A549 (cell line): ENCODE data around the gene PLCB3. TPM values are rescaled to one million over a fixed set of nuclear protein-coding genes. Genes with fewer than 3 reads are reported as not detected.

Experiments used
- ATAC-seq, 2 experiments: fragments of 200-7000 bp in 1 of 2; fragments of >200 bp in 1 of 2; cut with Nextera tagmentation in 1 of 2; cut with Tn5 transposase in 1 of 2; 3 replicates each; pipeline versions ENCODE4 v1.8.0 to v1.9.1; 2018 to 2020; ENCODE audit warnings: mild to moderate bottlenecking in 1 of 2, moderate library complexity in 1 of 2
- CTCF ChIA-PET: fragments of 300-600 bp; sonication (Branson Sonifier 250); formaldehyde crosslinking; extraction: SDS; loops from one replicate; lab custom pipeline; 2021; ENCODE audit warnings: antibody characterized with exemption, inconsistent platforms; lab: Yijun Ruan, JAX
- POLR2A ChIA-PET: fragments of 350-600 bp; formaldehyde crosslinking; extraction: SDS; loops from one replicate; lab custom pipeline; 2021; ENCODE audit warnings: antibody characterized with exemption, inconsistent platforms; lab: Yijun Ruan, JAX
- DNase-seq, 2 experiments: peaks; one replicate each; pipeline versions ENCODE4 v3.0.0 to v3.0.0-alpha.2; 2011 to 2016; ENCODE audit warnings: low read depth in 1 of 2, low spot score in 1 of 2
- FAIRE-seq: peaks from 2 replicates; lab custom pipeline; 2011; peaks lifted over from hg19 to GRCh38; lab: Jason Lieb, UNC
- H3K27ac ChIP-seq, 2 experiments: fragments of >200 bp; sonication (Bioruptor Twin); formaldehyde crosslinking; 3 replicates each; pipeline ENCODE4 v1.5.1; 2016 to 2017
- H3K4me1 ChIP-seq: fragments of >200 bp; sonication (Bioruptor Twin); formaldehyde crosslinking; 3 replicates; pipeline ENCODE4 v1.6.1; 2016
- H3K4me2 ChIP-seq: fragments of >200 bp; sonication (Bioruptor Twin); formaldehyde crosslinking; 3 replicates; pipeline ENCODE4 v1.6.1; 2016
- H3K4me3 ChIP-seq: fragments of >200 bp; sonication (Bioruptor Twin); formaldehyde crosslinking; 3 replicates; pipeline ENCODE4 v1.5.1; 2016
- H3K9me3 ChIP-seq: fragments of >200 bp; sonication (Bioruptor Twin); formaldehyde crosslinking; 3 replicates; pipeline ENCODE4 v1.6.1; 2016
- BCL3 ChIP-seq: fragments of >200 bp; sonication (Bioruptor Twin); formaldehyde crosslinking; IDR thresholded peaks from 3 replicates; pipeline ENCODE4 v1.6.1; 2016
- CHD4 ChIP-seq: fragments of 200-600 bp; sonication (generic); IDR thresholded peaks from 2 replicates; pipeline ENCODE4 v1.6.1; 2016; ENCODE audit warnings: antibody characterized with exemption, mild to moderate bottlenecking, borderline replicate concordance
- CTCF ChIP-seq: fragments of >200 bp; sonication (Bioruptor Twin); formaldehyde crosslinking; IDR thresholded peaks from 3 replicates; pipeline ENCODE4 v1.5.1; 2016
- E2F6 ChIP-seq: IDR thresholded peaks from 2 replicates; pipeline ENCODE4 v1.6.1; 2012; ENCODE audit warnings: low read depth, borderline replicate concordance
- EHMT2 ChIP-seq: fragments of 200-600 bp; sonication (generic); IDR thresholded peaks from 2 replicates; pipeline ENCODE4 v1.6.1; 2016; ENCODE audit warnings: antibody characterized with exemption, low read depth, mild to moderate bottlenecking, moderate library complexity
- FOSL2 ChIP-seq, 2 experiments: fragments of 450-650 bp in 1 of 2; fragments of >200 bp in 1 of 2; sonication (Bioruptor Twin) in 1 of 2; formaldehyde crosslinking; IDR thresholded peaks; 2 replicates each; pipeline versions ENCODE4 v1.5.0 to v1.6.1; 2016 to 2020; ENCODE audit warnings: mild to moderate bottlenecking in 1 of 2, moderate library complexity in 1 of 2
- GATA3 ChIP-seq: IDR thresholded peaks from 2 replicates; pipeline ENCODE4 v1.6.1; 2012; ENCODE audit warnings: borderline replicate concordance
- HOXA7 ChIP-seq: fragments of 250-450 bp; sonication (Bioruptor Pico); IDR thresholded peaks from 2 replicates; pipeline ENCODE4 v1.5.0; 2020; ENCODE audit warnings: mild to moderate bottlenecking, moderate library complexity
- JUN ChIP-seq, 2 experiments: fragments of >200 bp; sonication (Bioruptor Twin); formaldehyde crosslinking; IDR thresholded peaks; 2 replicates in 1 of 2; 3 replicates in 1 of 2; pipeline ENCODE4 v1.6.1; 2016 to 2017
- KDM1A ChIP-seq: fragments of 200-600 bp; sonication (generic); IDR thresholded peaks from 2 replicates; pipeline ENCODE4 v1.6.1; 2016; ENCODE audit warnings: low read depth, mild to moderate bottlenecking
- KDM5A ChIP-seq: fragments of 200-600 bp; sonication (generic); IDR thresholded peaks from 2 replicates; pipeline ENCODE4 v1.6.1; 2016; ENCODE audit warnings: antibody characterized with exemption, mild to moderate bottlenecking
- MAX ChIP-seq: IDR thresholded peaks from 2 replicates; pipeline ENCODE4 v1.6.1; 2012
- PHF8 ChIP-seq: fragments of 200-600 bp; sonication (generic); IDR thresholded peaks from 2 replicates; pipeline ENCODE4 v1.6.1; 2016; ENCODE audit warnings: low read depth, mild to moderate bottlenecking, antibody characterized with exemption, moderate library complexity, borderline replicate concordance
- POLR2A ChIP-seq: IDR thresholded peaks from 2 replicates; pipeline ENCODE4 v1.6.1; 2012; ENCODE audit warnings: mild to moderate bottlenecking, low read length
- RAD21 ChIP-seq, 2 experiments: fragments of >200 bp in 1 of 2; sonication (Bioruptor Twin) in 1 of 2; formaldehyde crosslinking in 1 of 2; IDR thresholded peaks in 1 of 2; conservative IDR thresholded peaks in 1 of 2; 2 replicates in 1 of 2; 3 replicates in 1 of 2; pipeline ENCODE4 v1.6.1; 2012 to 2018; ENCODE audit warnings: inconsistent platforms in 1 of 2
- RNF2 ChIP-seq: fragments of 200-600 bp; sonication (generic); IDR thresholded peaks from 2 replicates; pipeline ENCODE4 v1.6.1; 2016; ENCODE audit warnings: low read depth, mild to moderate bottlenecking, antibody characterized with exemption, moderate library complexity, borderline replicate concordance
- TP53 ChIP-seq: fragments of 250-450 bp; sonication (Bioruptor Pico); IDR thresholded peaks from 2 replicates; pipeline ENCODE4 v1.5.0; 2021; ENCODE audit warnings: mild to moderate bottlenecking, moderate library complexity
- ZC3H11A ChIP-seq: fragments of 450-650 bp; IDR thresholded peaks from 2 replicates; pipeline ENCODE4 v1.6.1; 2014; ENCODE audit warnings: antibody characterized with exemption, mild to moderate bottlenecking
- WGBS: methylation state at CpG from one replicate; pipeline ENCODE4 v1.1.6; 2017; ENCODE audit errors: missing lambda C conversion rate; 5-methylcytosine and 5-hydroxymethylcytosine counted together
- polyA plus RNA-seq, 4 experiments: library from polyadenylated mRNA; depleted of rRNA in 3 of 4; stranded (reverse); fragments of >200 nt; fragmentation: RNase III in 1 of 4; extraction: RNeasy Plus Mini Kit Qiagen cat#74134 plus additional on column Dnase treatment in 1 of 4; gene quantifications; 2 replicates in 3 of 4; 3 replicates in 1 of 4; pipeline ENCODE4 v1.2.3, GENCODE V29; 2011 to 2017

PLCB3 gene
- polyA plus RNA-seq, 2 of the 4 experiments (the other 2 are of a cell fraction), result 8.8 to 21.2 TPM

- 33% methylated on average over 4 of the region's 6 CpGs for WGBS
- Histone ChIP-seq H3K4me1 (peaks cover 43% of the 10 kb centered on the region), H3K27ac (peak overlapping the region; percentile 99 to 100), H3K9me3 (no peaks in the 10 kb centered on the region), H3K4me3 (peak overlapping the region; percentile 84), H3K4me2 (peak overlapping the region; percentile 100)
- CTCF ChIA-PET, result interaction anchor here (0.9 to 12.2 kb wide), 5 partner anchors 20 to 110 kb away, joined by 3 to 220 read pairs (median 6); partner anchors contain the start of genes CATSPERZ and ESRRA
- POLR2A ChIA-PET, result interaction anchor here (0.6 to 6.0 kb wide), 5 partner anchors 25 to 108 kb away, joined by 3 to 53 read pairs (median 10); partner anchors contain the start of genes ESRRA and STIP1
- TF ChIP-seq CHD4 (no peak), RNF2 (no peak), ZC3H11A (0 out of 2 replicates have a peak, but pooled peaks have one; percentile 9), PHF8 (no peak), EHMT2 (no peak), RAD21 (conservative IDR thresholded peaks at IDR 0.05 in 1 of 2, IDR thresholded peaks at IDR 0.05 in 1 of 2) (no peak), BCL3 (no peak), KDM5A (no peak), JUN (IDR thresholded peaks at IDR 0.05) (0 out of 5 replicates have a peak, but pooled peaks of 1 of the 2 experiments have one; percentile 16)
- FAIRE-seq, result no peak
- no peak for DNase-seq
- ATAC-seq, result no peak
These were observed 6.4 kb upstream of the PLCB3 start for GRCh38 chr11:64244966-64245365.

GRCh38 chr11:64245401-64245796, 5.9 kb upstream of the PLCB3 start:
- 0 out of 2 replicates have a peak, but pooled peaks have one; percentile 35 for TF ChIP-seq HOXA7 (CRISPR knock-in tag)
- TF ChIP-seq KDM1A, result no peak
- TF ChIP-seq, all 56 proteins: peak for 1
- no peaks in the 10 kb centered on the region for H3K9me3 ChIP-seq
- WGBS, result 0% methylated on average over 4 of the region's 6 CpGs
- H3K4me1 ChIP-seq, result peaks cover 40% of the 10 kb centered on the region
- DNase-seq (no peak), ATAC-seq (no peak), FAIRE-seq (no peak)
- ChIA-PET CTCF (interaction anchor here (0.9 to 12.2 kb wide), 7 partner anchors 13 to 110 kb away, joined by 3 to 220 read pairs (median 6); partner anchors contain the start of genes BAD, CATSPERZ and ESRRA), POLR2A (interaction anchor here (0.6 to 6.0 kb wide), 7 partner anchors 25 to 107 kb away, joined by 3 to 53 read pairs (median 3); partner anchors contain the start of genes ESRRA and STIP1)
- H3K27ac ChIP-seq, result peak overlapping the region; percentile 99 to 100
- H3K4me2 ChIP-seq, result peak overlapping the region; percentile 100
- peak overlapping the region; percentile 84 for H3K4me3 ChIP-seq

- peak; percentile 88 to 91 for DNase-seq
- ATAC-seq, result peak; percentile 6 to 12; a peak in 5 of 6 replicates
These were observed 5.3 kb upstream of the PLCB3 start for GRCh38 chr11:64245797-64246620.

More at GRCh38 chr11:64245797-64246620, 5.3 kb upstream of the PLCB3 start:
- WGBS, result under 1% methylated on average over 28 of the region's 46 CpGs
- H3K4me2 ChIP-seq, result peak overlapping the region; percentile 100
- ChIA-PET CTCF (interaction anchor here (0.8 to 12.2 kb wide), 12 partner anchors 10 to 109 kb away, joined by 3 to 220 read pairs (median 5); partner anchors contain the start of genes BAD, CATSPERZ, ESRRA and NUDT22), POLR2A (interaction anchor here (1.1 to 6.0 kb wide), 5 partner anchors 24 to 60 kb away, joined by 3 to 53 read pairs (median 10); partner anchors contain the start of genes ESRRA and STIP1)
- H3K4me1 ChIP-seq, result peaks cover 45% of the 10 kb centered on the region
- peak; percentile 92 for TF ChIP-seq POLR2A
- peak; percentile 68 for TF ChIP-seq MAX
- no peak for TF ChIP-seq E2F6
- TF ChIP-seq CTCF, result no peak
- TF ChIP-seq GATA3, result peak; percentile 56; the same call in 1 of the 2 replicates
- TF ChIP-seq FOSL2 (IDR thresholded peaks at IDR 0.05), result peak; percentile 47; the same call in 1 of the 2 replicates
- TF ChIP-seq FOSL2 (CRISPR knock-in tag; IDR thresholded peaks at IDR 0.05), result peak; percentile 94
- peak; percentile 50; the same call in 1 of the 2 replicates for TF ChIP-seq TP53
- H3K9me3 ChIP-seq, result no peaks in the 10 kb centered on the region
- FAIRE-seq, result no peak
- H3K4me3 ChIP-seq, result peak overlapping the region; percentile 84
- peak overlapping the region; percentile 99 to 100 for H3K27ac ChIP-seq
